Neural crest cell (in vitro differentiated cells): Measurements from ENCODE around the gene DMRT2. TPM values are rescaled to one million over a fixed set of nuclear protein-coding genes. Genes with fewer than 3 reads are reported as not detected.

Experiments used
- DNase-seq: peaks from one replicate; pipeline ENCODE4 v3.0.0; 2021; ENCODE audit warnings: low read depth, mixed read lengths, low spot score
- H3K27ac Mint-ChIP-seq: one replicate; pipeline ENCODE4 v1.8.0; 2021; ENCODE audit warnings: mild to moderate bottlenecking, mixed read lengths; ENCODE audit not compliant: unreplicated experiment
- H3K27me3 Mint-ChIP-seq: 2 replicates; pipeline ENCODE4 v1.8.0; 2021; ENCODE audit warnings: low read depth, mild to moderate bottlenecking, mixed read lengths
- H3K36me3 Mint-ChIP-seq: 2 replicates; pipeline ENCODE4 v1.8.0; 2021; ENCODE audit warnings: low read depth, mild to moderate bottlenecking, mixed read lengths
- H3K4me1 Mint-ChIP-seq: 2 replicates; pipeline ENCODE4 v1.8.0; 2021; ENCODE audit warnings: mixed read lengths
- H3K4me3 Mint-ChIP-seq: one replicate; pipeline ENCODE4 v1.8.0; 2021; ENCODE audit warnings: mild to moderate bottlenecking, mixed read lengths
- H3K9me3 Mint-ChIP-seq: 2 replicates; pipeline ENCODE4 v1.8.0; 2021; ENCODE audit warnings: mixed read lengths
- CTCF ChIP-seq: fragments of 200-600 bp; sonication (generic); conservative IDR thresholded peaks from 2 replicates; pipeline ENCODE4 v1.5.0; 2021; ENCODE audit warnings: antibody characterized with exemption, mild to moderate bottlenecking
- total RNA-seq: library from RNA; stranded (reverse); gene quantifications from 2 replicates; pipeline ENCODE4 v1.2.1, GENCODE V29; 2021

The DMRT2 gene
- total RNA-seq, 1 donor from 2014 or later, result 0.49 TPM

GRCh38 chr9:1008216-1008615 lies 41.9 kb upstream of the DMRT2 start:
- Mint-ChIP-seq H3K4me1 (peaks cover 3% of the 10 kb centered on the region), H3K36me3 (no peaks in the 10 kb centered on the region), H3K4me3 (no peak overlapping the region), H3K9me3 (no peaks in the 10 kb centered on the region), H3K27me3 (peaks cover 49% of the 10 kb centered on the region), H3K27ac (no peak overlapping the region)
- DNase-seq, result no peak
- TF ChIP-seq CTCF, result no peak

GRCh38 chr9:1009101-1009707 lies 41.0 kb upstream of the DMRT2 start:
- peak; percentile 98 for TF ChIP-seq CTCF
- Mint-ChIP-seq H3K9me3 (no peaks in the 10 kb centered on the region), H3K4me3 (no peak overlapping the region), H3K36me3 (no peaks in the 10 kb centered on the region), H3K27me3 (peaks cover 55% of the 10 kb centered on the region), H3K27ac (no peak overlapping the region), H3K4me1 (peaks cover 3% of the 10 kb centered on the region)
- DNase-seq, result peak; percentile 89

GRCh38 chr9:1013021-1013420 lies 37.1 kb upstream of the DMRT2 start:
- H3K9me3 Mint-ChIP-seq, result no peaks in the 10 kb centered on the region
- no peaks in the 10 kb centered on the region for H3K36me3 Mint-ChIP-seq
- no peak overlapping the region for H3K4me3 Mint-ChIP-seq
- H3K27ac Mint-ChIP-seq, result no peak overlapping the region
- TF ChIP-seq CTCF, result no peak
- H3K4me1 Mint-ChIP-seq, result peaks cover 3% of the 10 kb centered on the region
- DNase-seq, result no peak
- H3K27me3 Mint-ChIP-seq, result peaks cover 67% of the 10 kb centered on the region

- no peak for DNase-seq
- Mint-ChIP-seq H3K36me3 (no peaks in the 10 kb centered on the region), H3K9me3 (no peaks in the 10 kb centered on the region), H3K27me3 (peaks cover 65% of the 10 kb centered on the region), H3K27ac (no peak overlapping the region), H3K4me1 (no peaks in the 10 kb centered on the region), H3K4me3 (no peak overlapping the region)
- TF ChIP-seq CTCF, result no peak
Measured at GRCh38 chr9:1014225-1014624, 35.9 kb upstream of the DMRT2 start.

GRCh38 chr9:1014640-1015039 lies 35.5 kb upstream of the DMRT2 start:
- H3K4me1 Mint-ChIP-seq, result no peaks in the 10 kb centered on the region
- no peaks in the 10 kb centered on the region for H3K36me3 Mint-ChIP-seq
- TF ChIP-seq CTCF, result no peak
- DNase-seq, result no peak
- H3K27ac Mint-ChIP-seq, result no peak overlapping the region
- peaks cover 65% of the 10 kb centered on the region for H3K27me3 Mint-ChIP-seq
- no peak overlapping the region for H3K4me3 Mint-ChIP-seq
- H3K9me3 Mint-ChIP-seq, result no peaks in the 10 kb centered on the region
